ENCODE measurements around the gene UQCC5. TPM values are rescaled to one million over a fixed set of nuclear protein-coding genes. Genes with fewer than 3 reads are reported as not detected.
A peak's percentile ranks its signal among the peaks of the same experiment; 100 is the strongest.

UQCC5 gene
- total RNA-seq, 2 donors from 2014 or later = 4.9 to 8.0 TPM

DNA sequence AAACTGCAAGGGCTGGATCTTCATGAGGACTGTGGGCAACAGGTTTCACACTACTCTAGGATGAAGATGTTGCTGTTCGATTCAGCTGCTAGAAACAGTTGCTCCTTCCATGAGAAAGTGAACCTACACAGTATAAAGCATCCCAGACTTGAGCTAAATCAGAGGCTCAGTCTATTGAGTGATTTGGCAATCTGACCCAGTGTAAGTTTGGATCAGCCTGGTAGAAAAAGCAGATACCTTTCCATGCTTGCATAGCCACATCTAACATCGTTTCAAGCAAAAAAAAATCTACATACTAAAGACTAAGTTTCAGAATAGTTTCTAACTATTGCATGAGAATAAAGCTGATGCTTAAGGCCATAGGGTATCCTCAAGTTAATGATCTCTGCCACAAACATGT lies 4.6 kb downstream of the UQCC5 start:
- Mint-ChIP-seq H3K4me3 (no peak overlapping the region), H3K4me1 (peaks cover 29% of the 10 kb centered on the region), H3K27ac (no peak overlapping the region), H3K27me3 (no peaks in the 10 kb centered on the region), H3K36me3 (ENCODE audit: low read depth) (peaks cover 4% of the 10 kb centered on the region)
- ATAC-seq = no peak
- H3K9me3 ChIP-seq (ENCODE audit: control insufficient read depth, low read length, poor library complexity, severe bottlenecking) = no peaks in the 10 kb centered on the region
- DNase-seq = no peak

DNA sequence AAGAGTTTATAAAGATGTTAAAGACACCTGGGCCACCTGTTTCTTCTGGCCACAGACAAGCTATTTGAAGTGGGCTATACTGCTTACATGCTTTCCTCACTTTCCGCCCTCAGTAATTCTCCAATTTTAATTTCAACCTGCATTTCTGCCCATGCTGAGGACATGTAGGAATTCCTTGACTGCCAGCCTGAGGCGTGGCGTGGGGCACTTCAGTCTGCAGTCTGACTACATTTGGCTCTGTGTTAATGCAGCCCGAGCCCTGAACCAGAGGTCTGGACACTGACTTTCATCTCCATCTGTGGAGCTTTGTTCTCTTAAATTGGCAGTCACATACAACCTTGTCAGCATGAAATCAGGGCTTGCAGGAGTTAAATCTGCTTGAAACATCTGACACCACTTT lies 8.5 kb downstream of the UQCC5 start:
- H3K27me3 Mint-ChIP-seq = no peaks in the 10 kb centered on the region
- no peak for DNase-seq
- no peaks in the 10 kb centered on the region for H3K9me3 ChIP-seq (ENCODE audit: control insufficient read depth, low read length, poor library complexity, severe bottlenecking)
- H3K4me1 Mint-ChIP-seq = peaks cover 6% of the 10 kb centered on the region
- ATAC-seq = no peak
- no peak overlapping the region for H3K4me3 Mint-ChIP-seq
- H3K36me3 Mint-ChIP-seq (ENCODE audit: low read depth) = no peaks in the 10 kb centered on the region
- peak overlapping the region; percentile 57 for H3K27ac Mint-ChIP-seq

DNA sequence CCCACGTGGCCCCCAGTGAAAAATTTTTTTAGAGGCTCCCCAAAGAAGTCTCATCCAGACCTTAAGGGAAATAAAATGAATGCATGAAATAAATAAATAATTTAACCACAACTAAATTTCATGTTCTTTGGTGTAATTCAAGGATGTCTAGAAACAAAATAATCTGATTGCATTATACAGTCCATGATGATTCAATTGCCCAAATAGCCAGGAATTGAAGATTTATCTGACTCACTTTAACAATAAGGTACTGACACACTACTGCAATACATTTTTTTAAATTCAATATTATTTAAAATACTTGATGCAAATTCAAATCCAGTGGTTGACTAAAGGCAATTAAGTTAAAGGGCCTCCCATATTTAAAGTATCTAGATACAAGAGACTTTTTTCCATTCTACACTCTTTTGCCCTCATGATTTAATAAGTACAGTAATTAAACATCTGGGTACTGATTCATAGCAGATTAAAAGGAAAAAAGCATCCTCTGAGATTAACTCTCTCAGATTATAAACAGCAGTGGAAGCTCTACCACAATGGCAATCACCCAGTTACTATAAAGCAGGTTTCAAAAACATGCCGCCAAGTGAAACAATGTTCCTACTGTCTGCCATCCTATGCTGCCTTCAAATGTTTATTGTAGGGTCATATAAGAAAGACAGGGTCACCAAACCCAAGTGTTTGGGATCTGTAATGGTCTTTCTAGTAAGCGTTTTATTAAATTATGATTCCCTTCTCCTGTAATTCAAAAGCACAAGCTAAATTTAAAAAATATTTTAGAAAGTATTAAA lies 9.9 kb downstream of the UQCC5 start:
- no peaks in the 10 kb centered on the region for H3K36me3 Mint-ChIP-seq (ENCODE audit: low read depth)

GRCh38 chr3:52547143-52547542 lies 10.7 kb downstream of the UQCC5 start:
- Mint-ChIP-seq H3K36me3 (ENCODE audit: low read depth) (no peaks in the 10 kb centered on the region), H3K4me1 (peaks cover 4% of the 10 kb centered on the region)

More for the DNA sequence above, 9.9 kb downstream of the UQCC5 start:
- DNase-seq (no peak), ATAC-seq (no peak)
- no peaks in the 10 kb centered on the region for H3K9me3 ChIP-seq (ENCODE audit: control insufficient read depth, low read length, poor library complexity, severe bottlenecking)
- Mint-ChIP-seq H3K27ac (peak overlapping the region; percentile 57), H3K4me3 (no peak overlapping the region), H3K27me3 (no peaks in the 10 kb centered on the region), H3K4me1 (peaks cover 6% of the 10 kb centered on the region)

DNA sequence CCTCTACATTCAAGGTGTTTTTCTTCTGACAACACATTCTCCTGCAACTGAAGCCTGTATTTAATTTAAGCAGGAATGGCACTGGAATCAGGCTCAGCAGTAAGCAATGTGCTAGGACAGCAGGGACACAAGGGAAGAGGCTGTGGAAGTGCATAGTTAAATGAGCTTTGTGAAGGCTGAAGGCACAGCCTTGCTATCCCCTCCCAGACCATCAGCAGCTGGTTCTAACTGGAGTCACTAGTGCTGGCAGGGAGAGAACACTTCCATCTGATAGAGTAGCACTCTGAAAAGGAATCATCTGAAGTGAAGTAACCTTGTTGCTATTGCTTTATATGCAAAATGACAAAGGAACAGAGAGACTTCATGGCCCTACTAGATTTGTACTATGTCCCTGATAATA lies 14.7 kb downstream of the UQCC5 start:
- H3K4me3 Mint-ChIP-seq = no peak overlapping the region
- no peaks in the 10 kb centered on the region for H3K4me1 Mint-ChIP-seq
- H3K27ac Mint-ChIP-seq = no peak overlapping the region
- no peak for ATAC-seq
- peaks cover 2% of the 10 kb centered on the region for H3K36me3 Mint-ChIP-seq (ENCODE audit: low read depth)
- no peak for DNase-seq
- H3K9me3 ChIP-seq (ENCODE audit: control insufficient read depth, low read length, poor library complexity, severe bottlenecking) = no peaks in the 10 kb centered on the region
- H3K27me3 Mint-ChIP-seq = no peaks in the 10 kb centered on the region

More at GRCh38 chr3:52547143-52547542, 10.7 kb downstream of the UQCC5 start:
- DNase-seq = no peak
- no peak overlapping the region for H3K4me3 Mint-ChIP-seq
- H3K9me3 ChIP-seq (ENCODE audit: control insufficient read depth, low read length, poor library complexity, severe bottlenecking) = no peaks in the 10 kb centered on the region
- H3K27me3 Mint-ChIP-seq = no peaks in the 10 kb centered on the region
- no peak for ATAC-seq
- no peak overlapping the region for H3K27ac Mint-ChIP-seq

DNA sequence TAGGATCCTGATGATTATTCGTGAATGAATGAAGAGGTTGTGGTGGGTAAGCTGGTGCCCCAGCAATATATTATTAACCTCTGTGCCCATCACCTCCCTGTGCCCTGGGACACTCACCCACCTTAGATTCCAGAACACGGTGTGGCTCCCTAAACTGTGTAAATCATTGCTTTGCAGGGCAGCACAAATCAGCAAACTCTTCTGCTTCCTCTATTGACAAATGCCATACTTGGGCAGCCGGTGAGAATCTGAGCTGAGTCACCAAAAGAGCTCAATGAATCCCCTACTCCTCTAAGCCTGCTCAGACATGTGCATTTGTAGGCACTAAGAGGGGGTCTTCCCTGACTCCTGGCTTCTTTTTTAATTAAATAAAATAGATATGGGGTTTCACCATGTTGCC lies 15.7 kb downstream of the UQCC5 start:
- H3K36me3 Mint-ChIP-seq (ENCODE audit: low read depth) = peaks cover 2% of the 10 kb centered on the region
- H3K27ac Mint-ChIP-seq = no peak overlapping the region
- DNase-seq (no peak), ATAC-seq (no peak)
- H3K4me3 Mint-ChIP-seq = peak overlapping the region; percentile 45
- no peaks in the 10 kb centered on the region for H3K27me3 Mint-ChIP-seq
- H3K4me1 Mint-ChIP-seq = no peaks in the 10 kb centered on the region
- H3K9me3 ChIP-seq (ENCODE audit: control insufficient read depth, low read length, poor library complexity, severe bottlenecking) = no peaks in the 10 kb centered on the region

GRCh38 chr3:52554026-52554755 lies 17.8 kb downstream of the UQCC5 start:
- Mint-ChIP-seq H3K27me3 (no peaks in the 10 kb centered on the region), H3K27ac (no peak overlapping the region), H3K36me3 (ENCODE audit: low read depth) (peaks cover 2% of the 10 kb centered on the region), H3K4me3 (no peak overlapping the region), H3K4me1 (peaks cover 1% of the 10 kb centered on the region)
- no peaks in the 10 kb centered on the region for H3K9me3 ChIP-seq (ENCODE audit: control insufficient read depth, low read length, poor library complexity, severe bottlenecking)
- ATAC-seq = no peak
- DNase-seq = no peak

- H3K27ac Mint-ChIP-seq = no peak overlapping the region
Observed at GRCh38 chr3:52555056-52555455, 18.7 kb downstream of the UQCC5 start.

DNA sequence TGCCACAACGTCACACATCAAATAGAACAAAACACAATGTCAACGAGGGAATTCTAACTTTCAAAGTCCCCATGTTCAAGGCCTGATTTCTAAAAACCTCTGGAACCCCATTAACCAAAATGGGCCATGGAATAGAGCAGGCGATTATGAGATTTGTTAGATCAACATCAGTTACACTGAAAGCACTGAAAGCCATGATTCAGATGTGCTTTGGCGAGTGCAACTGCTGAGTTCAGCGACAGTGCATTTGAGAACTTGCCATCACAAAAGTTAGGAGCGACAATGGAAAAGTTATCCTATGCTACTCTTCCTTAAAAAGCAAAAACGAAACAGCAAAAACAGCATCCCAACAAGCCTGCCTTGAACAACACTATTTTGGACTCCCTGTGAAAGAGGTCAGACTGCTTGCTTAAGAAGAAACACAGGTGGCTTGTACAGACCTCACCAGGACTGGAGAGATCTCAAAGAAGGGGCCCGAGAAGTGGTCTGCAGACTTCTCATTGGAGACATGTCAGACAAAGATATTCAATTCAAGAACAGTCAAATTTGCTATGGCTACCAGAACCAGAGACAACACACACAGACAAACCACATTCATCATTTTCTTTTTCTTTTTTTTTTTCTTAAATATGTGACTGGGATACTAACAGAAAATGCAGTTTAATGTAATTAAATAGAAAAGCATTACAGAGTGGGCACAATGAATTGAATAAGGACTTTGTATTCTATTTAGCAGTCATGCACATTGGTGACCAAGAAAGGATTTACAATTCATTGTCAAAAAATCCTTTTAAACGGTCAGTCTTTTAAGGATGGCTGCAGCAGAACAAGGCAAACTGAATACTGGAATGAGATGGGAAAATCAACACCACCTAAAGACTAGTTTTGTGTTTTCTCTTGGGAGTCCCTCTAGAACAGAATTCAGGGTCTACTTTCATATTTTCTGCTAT lies 20.9 kb downstream of the UQCC5 start:
- H3K27ac Mint-ChIP-seq = peak overlapping the region; percentile 21
- H3K27me3 Mint-ChIP-seq = no peaks in the 10 kb centered on the region
- H3K9me3 ChIP-seq (ENCODE audit: control insufficient read depth, low read length, poor library complexity, severe bottlenecking) = no peaks in the 10 kb centered on the region
- ATAC-seq (no peak), DNase-seq (no peak)
- peaks cover 2% of the 10 kb centered on the region for H3K36me3 Mint-ChIP-seq (ENCODE audit: low read depth)
- H3K4me3 Mint-ChIP-seq = no peak overlapping the region
- peaks cover 7% of the 10 kb centered on the region for H3K4me1 Mint-ChIP-seq

More at GRCh38 chr3:52555056-52555455, 18.7 kb downstream of the UQCC5 start:
- no peak for ATAC-seq
- no peaks in the 10 kb centered on the region for H3K9me3 ChIP-seq (ENCODE audit: control insufficient read depth, low read length, poor library complexity, severe bottlenecking)
- Mint-ChIP-seq H3K27me3 (no peaks in the 10 kb centered on the region), H3K4me1 (peaks cover 6% of the 10 kb centered on the region), H3K4me3 (no peak overlapping the region), H3K36me3 (ENCODE audit: low read depth) (peaks cover 2% of the 10 kb centered on the region)
- DNase-seq = no peak

DNA sequence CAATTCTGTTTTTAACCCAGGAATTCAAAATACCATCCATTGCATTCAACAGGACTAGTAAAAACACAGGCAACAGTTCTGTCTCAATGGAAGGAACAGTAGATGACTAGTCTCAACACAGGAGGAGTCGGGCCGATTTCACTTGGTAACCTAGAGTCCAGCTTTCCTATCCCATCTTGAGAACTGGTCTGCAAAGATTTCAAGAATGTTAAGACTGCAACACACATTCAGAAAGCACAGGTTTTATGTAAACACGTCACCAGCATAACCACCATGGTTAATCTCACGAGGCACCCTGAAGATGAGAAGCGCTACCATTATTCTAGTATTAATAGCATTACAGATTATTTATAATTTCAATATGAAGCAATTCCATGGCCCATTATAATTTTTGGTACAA lies 22.0 kb downstream of the UQCC5 start:
- H3K9me3 ChIP-seq (ENCODE audit: control insufficient read depth, low read length, poor library complexity, severe bottlenecking) = no peaks in the 10 kb centered on the region
- H3K36me3 Mint-ChIP-seq (ENCODE audit: low read depth) = peaks cover 2% of the 10 kb centered on the region

DNA sequence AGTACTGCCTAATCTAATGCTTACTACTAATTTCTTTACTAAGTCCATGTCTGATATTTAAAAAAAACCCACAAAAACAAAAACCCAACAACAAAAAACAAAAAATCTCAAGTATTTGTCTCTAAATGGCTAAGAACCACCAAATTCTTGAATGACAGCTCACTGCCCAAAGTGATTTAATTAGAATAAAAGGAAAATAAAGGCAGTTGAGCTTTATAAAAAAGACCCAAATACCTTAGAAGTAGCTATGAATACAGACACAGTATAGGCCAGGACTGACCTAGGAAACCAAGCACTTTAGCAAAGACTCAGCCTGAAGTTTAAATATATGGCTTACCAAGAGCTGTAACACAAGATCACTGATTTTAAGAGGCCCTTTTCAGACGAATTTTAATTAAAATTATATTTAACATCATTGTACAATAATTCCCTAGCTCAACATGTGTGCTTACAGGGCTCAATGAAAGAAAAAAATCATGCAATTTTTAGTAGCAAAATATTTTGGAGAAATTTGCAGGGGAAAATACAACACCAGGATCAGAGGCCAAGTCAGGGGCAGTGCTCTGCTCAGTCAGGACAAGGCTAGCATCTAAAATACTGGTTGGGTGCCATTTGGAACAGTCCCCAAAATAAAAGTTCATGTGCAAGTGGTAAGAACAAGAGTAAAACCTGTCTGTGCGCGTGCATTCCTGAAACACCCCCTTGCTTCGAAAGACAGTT lies 24.8 kb downstream of the UQCC5 start:
- no peaks in the 10 kb centered on the region for H3K9me3 ChIP-seq (ENCODE audit: control insufficient read depth, low read length, poor library complexity, severe bottlenecking)
- H3K27me3 Mint-ChIP-seq = no peaks in the 10 kb centered on the region
- DNase-seq = no peak
- no peak overlapping the region for H3K4me3 Mint-ChIP-seq
- H3K36me3 Mint-ChIP-seq (ENCODE audit: low read depth) = no peaks in the 10 kb centered on the region
- H3K4me1 Mint-ChIP-seq = peaks cover 7% of the 10 kb centered on the region
- no peak for ATAC-seq
- no peak overlapping the region for H3K27ac Mint-ChIP-seq

More for the DNA sequence above, 22.0 kb downstream of the UQCC5 start:
- DNase-seq (no peak), ATAC-seq (no peak)
- H3K27me3 Mint-ChIP-seq = no peaks in the 10 kb centered on the region
- peak overlapping the region; percentile 24 for H3K27ac Mint-ChIP-seq
- peaks cover 7% of the 10 kb centered on the region for H3K4me1 Mint-ChIP-seq
- H3K4me3 Mint-ChIP-seq = no peak overlapping the region

- H3K36me3 Mint-ChIP-seq (ENCODE audit: low read depth) = peaks cover 3% of the 10 kb centered on the region
- H3K4me1 Mint-ChIP-seq = peaks cover 10% of the 10 kb centered on the region
- ATAC-seq = no peak
- H3K27ac Mint-ChIP-seq = no peak overlapping the region
- H3K27me3 Mint-ChIP-seq = no peaks in the 10 kb centered on the region
- H3K4me3 Mint-ChIP-seq = no peak overlapping the region
- no peaks in the 10 kb centered on the region for H3K9me3 ChIP-seq (ENCODE audit: control insufficient read depth, low read length, poor library complexity, severe bottlenecking)
- DNase-seq = no peak
Observed at GRCh38 chr3:52563984-52564383, 27.6 kb downstream of the UQCC5 start.

All from T-helper 17 cell (primary cell).